Measurements from ENCODE around the gene NUP107.

The NUP107 gene

GRCh38 chr12:68776976-68777610 is 90.3 kb downstream of the NUP107 start:
- no peak for FAIRE-seq

- no peak for FAIRE-seq
Measured at GRCh38 chr12:68779280-68779679, 92.5 kb downstream of the NUP107 start.

DNA sequence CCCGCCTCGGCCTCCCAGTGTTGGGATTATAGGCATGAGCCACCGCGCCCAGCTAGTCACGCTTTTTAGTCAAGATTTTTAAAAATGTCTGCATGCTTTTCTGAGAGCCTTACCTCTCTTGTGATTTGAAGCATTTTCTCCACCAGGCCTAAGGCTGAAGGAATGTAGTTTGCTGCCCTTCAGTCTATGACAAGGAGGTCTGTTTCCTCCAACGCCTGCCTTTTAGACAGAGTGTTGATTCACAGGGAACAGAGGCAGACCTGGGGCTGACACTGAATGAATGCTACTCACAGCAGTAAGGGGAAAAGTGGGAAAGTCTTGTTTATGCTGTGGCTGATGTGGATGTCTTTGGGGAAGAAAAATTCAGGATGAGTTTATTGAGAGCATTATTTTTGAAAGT is 94.0 kb downstream of the NUP107 start:
- FAIRE-seq, result no peak

DNA sequence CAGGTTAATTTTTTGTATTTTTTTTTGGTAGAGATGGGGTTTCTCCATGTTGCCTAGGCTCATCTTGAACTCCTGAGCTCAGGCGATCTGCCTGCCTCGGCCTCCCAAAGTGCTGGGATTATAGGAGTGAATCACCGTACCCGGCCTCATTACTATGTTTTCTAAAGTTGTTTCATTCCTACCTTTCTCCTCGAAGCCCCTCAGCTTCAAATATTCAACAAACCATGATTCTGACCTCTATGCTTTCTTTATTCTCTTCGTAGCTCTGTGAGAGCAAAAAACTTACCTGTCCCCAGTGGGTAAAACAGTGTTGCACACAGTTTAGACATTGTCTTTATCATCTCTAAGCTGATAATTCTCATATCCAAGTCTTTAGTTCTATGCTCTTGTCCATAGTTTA is 95.0 kb downstream of the NUP107 start:
- no peak for FAIRE-seq

DNA sequence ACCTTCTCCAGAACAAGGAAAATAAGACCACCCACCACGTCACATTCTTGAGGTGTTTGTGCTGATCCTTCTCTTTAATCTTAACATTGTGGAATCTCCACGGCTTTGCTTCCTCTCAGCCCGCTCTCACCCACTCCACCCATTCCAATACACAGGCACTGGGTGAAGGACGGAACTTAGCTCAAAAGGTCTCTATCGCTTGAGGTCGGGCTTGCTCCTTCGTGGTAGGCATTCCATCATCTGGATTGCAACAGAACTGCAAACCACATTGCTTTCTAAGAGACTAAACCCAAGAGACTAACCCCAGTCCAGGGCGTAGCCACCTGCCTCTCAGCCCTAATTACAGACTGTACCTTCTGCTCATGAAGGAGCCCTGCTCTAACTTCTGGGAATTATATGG is 97.2 kb downstream of the NUP107 start:
- FAIRE-seq, result no peak

DNA sequence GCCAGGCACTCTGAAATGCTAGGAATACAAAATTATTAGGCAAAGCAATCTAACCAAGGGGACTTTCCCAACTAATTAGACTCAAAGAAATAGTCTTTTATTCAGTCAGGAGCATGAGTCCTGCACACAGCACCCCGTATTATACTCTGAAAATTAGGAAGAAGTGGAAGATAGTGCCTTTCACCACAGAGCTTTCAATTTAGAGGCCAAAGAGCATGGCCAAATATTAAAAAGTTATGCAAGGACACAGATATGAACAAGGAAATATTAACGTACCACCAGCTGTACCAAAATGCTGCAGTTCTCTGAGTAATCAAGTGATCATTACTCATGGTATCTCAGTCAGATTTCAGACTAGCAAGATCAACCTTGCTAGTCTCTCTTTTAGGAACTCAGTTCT is 98.6 kb downstream of the NUP107 start:
- no peak for FAIRE-seq

GRCh38 chr12:68785823-68786222 is 99.0 kb downstream of the NUP107 start:
- FAIRE-seq, result no peak

GRCh38 chr12:68786929-68787328 is 100.2 kb downstream of the NUP107 start:
- FAIRE-seq, result peak; percentile 85

DNA sequence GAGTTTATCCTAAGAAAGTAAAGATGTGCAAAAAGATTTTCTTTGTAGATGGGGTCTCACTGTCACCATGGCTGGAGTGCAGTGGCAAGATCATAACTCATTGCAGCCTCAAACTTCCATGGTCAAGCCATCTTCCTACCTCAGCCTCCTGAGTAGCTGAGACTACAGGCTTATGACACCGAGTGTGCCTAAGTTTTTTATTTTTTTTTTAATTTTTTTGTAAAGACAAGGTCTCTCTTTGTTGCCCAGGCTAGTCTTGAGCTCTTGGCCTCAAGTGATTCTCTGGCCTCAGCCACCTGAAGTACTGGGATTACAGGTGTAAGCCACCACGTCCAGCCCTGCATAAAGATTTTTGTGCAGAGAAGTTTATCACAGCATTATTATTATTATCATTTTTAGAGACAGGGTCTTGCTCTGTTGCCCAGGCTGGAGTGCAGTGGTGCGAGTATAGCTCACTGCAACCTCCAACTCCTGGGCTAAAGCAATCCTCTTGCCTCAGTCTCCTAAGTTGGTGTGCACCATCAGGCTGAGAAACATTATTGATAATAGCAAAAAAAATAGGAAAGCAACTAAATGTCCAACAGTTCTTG is 101.9 kb downstream of the NUP107 start:
- no peak for FAIRE-seq

- FAIRE-seq, result no peak
Measured at GRCh38 chr12:68789144-68789878, 102.5 kb downstream of the NUP107 start.

DNA sequence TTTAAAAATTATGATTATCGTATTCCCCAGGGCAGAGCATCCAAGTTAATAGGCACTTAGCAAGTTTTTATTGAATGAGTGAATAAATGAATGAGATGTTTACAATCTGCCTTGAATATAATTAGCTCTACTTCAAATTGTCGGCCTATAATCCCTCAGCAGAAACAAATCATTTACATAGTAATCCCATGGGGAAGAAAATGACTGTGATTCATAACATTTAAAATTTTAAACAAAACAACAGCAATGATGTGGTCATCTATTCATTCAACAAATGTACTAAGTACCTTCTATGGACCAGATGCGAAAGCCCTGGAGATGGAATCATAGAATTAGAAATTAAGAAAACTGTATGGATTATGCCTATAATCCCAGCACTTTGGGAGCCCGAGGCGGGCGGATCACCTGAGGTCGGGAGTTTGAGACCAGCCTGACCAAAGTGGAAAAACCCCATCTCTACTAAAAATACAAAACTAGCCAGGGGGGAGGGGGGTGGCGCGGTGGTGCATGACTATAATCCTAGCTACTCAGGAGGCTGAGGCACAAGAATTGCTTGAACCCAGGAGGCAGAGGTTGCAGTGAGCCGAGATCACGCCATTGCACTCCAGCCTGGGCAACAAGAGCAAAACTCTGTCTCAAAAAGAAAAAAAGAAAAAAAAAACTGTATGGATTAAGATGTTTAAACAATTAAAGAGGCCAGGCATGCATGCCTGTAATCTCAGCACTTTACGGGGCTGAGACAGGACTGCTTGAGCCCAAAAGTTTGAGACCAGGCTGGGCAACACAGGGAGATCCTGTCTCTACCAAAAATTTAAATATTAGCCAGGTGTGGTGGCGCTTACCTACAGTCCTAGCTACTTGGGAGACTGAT is 103.5 kb downstream of the NUP107 start:
- no peak for FAIRE-seq

GRCh38 chr12:68790952-68791234 is 104.1 kb downstream of the NUP107 start:
- FAIRE-seq, result no peak

DNA sequence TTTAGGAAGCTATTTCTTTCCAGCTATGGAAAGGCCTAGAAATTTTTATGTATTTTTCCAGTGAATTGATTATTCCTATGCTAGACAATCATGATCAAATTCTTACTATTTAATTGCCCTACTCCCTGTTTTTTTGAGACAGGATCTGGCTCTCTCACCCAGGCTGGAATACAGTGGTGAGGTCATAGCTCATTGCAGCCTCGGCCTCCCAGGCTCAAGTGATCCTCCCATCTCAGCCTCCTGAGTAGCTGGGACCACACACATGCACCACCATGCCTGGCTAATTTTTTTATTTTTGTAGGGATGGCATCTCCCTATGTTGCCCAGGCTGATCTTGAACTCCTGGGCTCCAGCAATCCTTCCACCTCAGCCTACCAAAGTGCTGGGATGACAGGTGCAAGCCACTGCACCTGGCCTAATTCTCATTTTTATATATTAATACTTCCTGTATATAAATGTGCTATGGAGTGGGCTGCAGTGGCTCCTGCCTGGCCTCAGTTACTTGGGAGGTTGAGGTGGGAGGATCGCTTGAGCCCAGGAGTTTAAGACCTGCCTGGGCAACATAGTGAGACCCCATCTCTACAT is 105.2 kb downstream of the NUP107 start:
- FAIRE-seq, result no peak

- FAIRE-seq, result no peak
Measured at GRCh38 chr12:68792952-68793351, 106.2 kb downstream of the NUP107 start.

- FAIRE-seq, result no peak
Measured at GRCh38 chr12:68793436-68793835, 106.7 kb downstream of the NUP107 start.

DNA sequence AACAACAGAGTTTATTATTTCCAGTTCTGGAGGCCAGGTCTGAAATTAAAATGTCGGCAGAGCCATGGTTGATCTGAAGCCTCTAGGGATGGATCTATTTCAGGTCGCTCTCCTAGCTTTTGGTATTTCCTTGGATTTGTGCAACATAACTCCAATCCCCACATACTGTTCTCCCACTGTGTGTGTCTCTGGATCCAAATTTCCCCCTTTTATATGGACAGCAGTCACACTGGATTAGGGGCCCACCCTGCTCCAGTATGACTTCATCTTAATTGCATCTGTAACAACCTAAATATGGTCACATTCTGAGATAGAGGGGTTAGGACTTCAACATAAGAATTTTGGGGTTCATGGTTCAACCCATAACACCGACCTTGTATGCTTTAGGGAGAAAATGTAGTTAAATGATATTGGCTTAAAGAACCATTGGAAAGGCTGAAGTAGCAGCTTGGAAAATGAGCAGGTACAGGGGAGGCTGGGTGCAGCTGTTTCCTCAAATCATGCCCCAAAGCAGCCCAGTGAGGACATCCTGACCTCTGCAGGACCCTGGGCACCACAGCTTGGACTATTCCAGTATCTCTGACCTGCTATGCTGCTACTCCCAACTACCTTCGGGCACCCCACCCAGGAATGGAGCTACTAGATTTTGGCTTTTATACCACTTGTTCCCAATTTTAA is 107.3 kb downstream of the NUP107 start:
- FAIRE-seq, result no peak

- no peak for FAIRE-seq
Measured at GRCh38 chr12:68794653-68795251, 108.0 kb downstream of the NUP107 start.
